NK-92 treated with Interleukin-12 subunit alpha and Interleukin-12 subunit beta, amount 100 ng/mL, for 24 hours (cell line): ENCODE data around the gene GPR161.
"Not testable (repeated sequence)": the region's sequence is repeated elsewhere in the genome, so short reads cannot be mapped to it uniquely, and the experiment has no call there.

Source experiments
- DNase-seq: peaks from one replicate; lab custom pipeline; 2025; lab: John Stamatoyannopoulos, UW

GPR161 gene

DNA sequence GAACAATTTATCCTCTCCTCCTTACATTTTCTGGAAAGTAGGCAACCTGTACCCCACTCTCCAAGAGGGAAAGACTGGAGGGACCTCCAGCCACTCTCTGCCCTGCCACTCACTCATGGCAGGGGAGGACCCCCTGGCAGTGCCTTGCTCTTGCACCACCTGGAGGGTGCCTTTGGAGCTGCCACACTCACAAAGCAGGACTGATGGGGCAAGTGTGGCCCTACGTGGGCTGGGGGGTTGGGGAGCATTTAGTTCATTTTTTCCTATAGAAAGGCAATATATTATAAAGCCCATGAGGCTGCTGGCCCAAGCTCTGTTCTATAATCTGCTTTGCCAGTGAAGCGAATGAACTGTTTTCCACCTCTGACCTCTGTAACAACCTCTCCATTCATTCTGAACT, 50.3 kb downstream of the GPR161 start:
- DNase-seq: no peak

DNA sequence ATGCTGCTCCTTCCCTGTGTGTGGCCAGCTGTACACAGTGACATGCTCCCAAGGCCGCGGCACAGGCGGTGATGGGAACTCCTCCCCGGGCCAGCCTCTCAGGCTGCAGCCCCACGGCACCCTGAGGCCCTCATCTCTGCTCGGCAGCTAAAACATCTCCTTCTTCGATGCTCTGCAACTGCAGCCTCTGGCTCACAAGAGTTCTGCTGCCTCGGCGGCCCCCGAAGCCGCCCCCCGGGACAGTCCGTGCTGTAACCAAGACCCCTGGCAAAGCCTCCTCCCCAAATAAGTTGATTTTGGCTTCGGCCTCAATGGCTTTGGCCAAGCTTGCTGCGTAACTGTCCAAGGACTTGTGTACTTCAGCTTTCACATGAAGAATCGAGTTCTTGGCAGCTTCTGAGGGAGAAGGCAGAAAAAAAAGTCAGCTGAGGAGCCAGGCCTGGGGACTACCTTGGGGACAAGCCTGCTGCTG, 51.3 kb downstream of the GPR161 start:
- DNase-seq: no peak

DNA sequence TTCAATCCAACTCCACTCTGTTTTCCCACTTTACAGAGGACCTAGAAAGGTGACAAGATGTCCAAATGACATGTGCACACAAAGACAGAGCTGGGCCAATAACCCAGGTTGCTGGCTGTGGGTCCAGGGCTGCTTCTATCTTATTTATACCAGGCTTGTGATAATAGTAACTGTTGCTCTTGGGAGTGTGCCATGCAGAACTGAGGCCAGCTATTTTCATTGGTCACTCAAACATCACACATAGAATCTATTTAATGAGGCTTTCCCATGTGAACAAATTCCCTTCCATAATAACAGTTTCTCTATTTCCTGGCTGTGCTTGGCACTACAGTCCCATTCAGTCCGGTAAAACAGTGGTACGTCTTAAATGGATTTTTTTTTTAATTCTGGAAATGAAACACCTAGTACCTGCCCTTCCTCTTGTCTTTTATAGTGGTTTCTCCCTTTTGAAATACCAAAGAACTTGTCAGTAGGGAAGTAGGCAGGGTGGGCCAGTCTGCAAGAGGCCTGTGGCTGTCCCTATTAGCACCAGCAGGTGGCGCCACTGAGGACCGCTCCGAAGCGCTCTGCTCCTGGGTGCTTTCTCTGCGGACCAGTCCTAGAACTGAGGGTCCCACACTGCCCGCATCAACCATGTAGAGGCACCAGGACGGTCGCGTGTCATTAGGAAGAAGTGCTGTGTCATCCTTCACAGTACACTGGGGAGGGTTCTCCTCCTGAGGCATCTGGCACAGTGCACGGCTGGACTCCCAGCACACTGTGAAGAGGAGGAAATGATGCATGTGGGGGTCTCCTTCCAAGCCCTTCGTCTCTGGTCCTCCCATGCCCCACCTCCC, 52.1 kb downstream of the GPR161 start:
- DNase-seq: peak; percentile 18

- no peak for DNase-seq
These were observed 53.0 kb downstream of the GPR161 start for GRCh38 chr1:168083456-168084325.

GRCh38 chr1:168082008-168082876, 54.5 kb downstream of the GPR161 start:
- DNase-seq: peak; percentile 32

DNA sequence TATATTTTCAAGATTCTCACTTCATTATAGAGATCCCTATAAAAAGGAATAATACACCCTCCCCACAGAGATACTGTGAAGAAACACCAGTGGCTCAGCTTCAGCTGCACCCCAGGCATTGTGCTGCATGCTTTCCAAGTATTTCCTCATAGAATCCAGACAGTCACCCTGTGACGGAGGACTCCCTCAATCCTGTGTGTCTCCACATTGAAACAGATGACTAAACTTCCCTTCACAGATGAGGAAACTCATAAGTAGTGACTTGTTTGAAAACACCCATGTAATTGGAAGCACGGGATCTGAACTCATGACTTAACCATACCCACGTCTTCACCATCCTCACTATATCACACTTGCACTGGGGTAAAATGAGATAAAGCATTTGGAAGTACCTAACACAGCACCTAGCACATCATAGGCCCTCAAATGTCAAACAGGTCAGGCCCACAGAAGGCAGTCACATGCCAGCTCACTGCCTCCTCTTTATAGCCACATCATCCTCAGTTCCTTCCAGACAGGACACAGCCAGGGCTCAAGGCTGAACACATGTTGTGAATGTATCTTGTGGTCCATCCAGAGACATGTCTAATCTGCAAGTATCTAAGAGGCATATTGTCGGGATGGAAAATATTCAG, 55.2 kb downstream of the GPR161 start:
- no peak for DNase-seq

- no peak for DNase-seq
These were observed 57.0 kb downstream of the GPR161 start for GRCh38 chr1:168079761-168080160.

GRCh38 chr1:168069384-168069783, 67.3 kb downstream of the GPR161 start:
- DNase-seq: no peak

GRCh38 chr1:168065506-168065905, 71.2 kb downstream of the GPR161 start:
- no peak for DNase-seq

GRCh38 chr1:168064216-168064615, 72.5 kb downstream of the GPR161 start:
- no peak for DNase-seq

- no peak for DNase-seq
These were observed 78.8 kb downstream of the GPR161 start for GRCh38 chr1:168057921-168058320.

GRCh38 chr1:168057355-168057754, 79.4 kb downstream of the GPR161 start:
- no peak for DNase-seq

DNA sequence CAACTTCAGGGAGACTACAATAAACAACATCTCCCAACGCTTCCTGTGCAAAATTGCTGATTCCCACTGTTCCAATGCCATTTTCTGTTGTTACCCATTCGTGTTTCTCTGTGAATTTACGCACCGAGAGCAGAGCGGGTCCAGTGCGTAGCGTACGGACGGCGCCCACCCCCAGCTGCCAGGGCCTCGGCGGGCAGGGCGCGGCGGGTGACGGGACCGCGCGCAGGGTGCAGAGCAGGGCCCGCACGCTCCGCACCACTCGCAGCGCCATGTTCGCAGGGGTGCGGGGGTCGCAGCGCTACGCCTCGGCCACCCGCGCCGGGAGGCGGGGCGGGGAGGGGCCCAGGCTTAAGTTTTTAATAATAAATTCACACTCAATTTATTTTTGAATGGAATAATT, 80.6 kb downstream of the GPR161 start:
- not testable (repeated sequence) for DNase-seq

DNA sequence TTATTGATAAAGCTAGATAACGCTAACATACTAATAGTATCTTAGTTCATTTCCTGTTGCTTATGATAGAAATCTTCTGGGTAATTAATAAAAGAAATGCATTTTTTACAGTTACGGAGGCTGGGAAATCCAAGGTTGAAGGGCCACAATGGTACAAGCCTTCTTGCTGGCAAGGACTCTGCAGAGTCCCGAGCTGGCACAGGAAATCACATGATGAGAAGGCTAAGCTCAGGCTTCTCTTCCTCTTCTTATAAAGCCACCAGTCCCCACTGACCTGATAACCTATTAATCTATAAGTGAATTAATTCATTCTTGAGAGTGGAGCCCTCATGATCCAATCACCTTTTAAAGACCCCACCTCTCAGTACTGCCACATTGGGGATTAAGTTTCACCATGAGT, 82.6 kb downstream of the GPR161 start:
- DNase-seq: no peak

- DNase-seq: no peak
These were observed 83.0 kb downstream of the GPR161 start for GRCh38 chr1:168053681-168054080.

GRCh38 chr1:168050880-168051279, 85.8 kb downstream of the GPR161 start:
- no peak for DNase-seq

DNA sequence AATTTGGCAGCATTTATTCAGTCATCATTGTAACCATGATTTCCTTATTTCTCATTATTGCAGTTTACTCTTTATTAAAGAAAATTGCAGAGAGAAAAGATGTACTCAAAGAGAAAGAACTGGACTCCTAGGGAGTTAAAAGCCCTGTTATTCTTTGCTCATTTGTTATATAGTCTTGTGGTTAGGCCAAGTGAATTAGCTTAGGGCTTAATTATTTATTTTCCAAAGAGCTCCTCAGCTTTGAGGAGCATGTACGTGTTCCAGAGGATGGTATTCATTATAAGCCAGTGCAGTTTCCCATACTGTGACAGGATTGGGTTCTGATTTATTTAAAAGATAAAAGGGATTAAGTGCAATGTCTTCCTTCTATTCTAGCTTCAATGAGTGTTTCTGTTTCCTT, 86.4 kb downstream of the GPR161 start:
- no peak for DNase-seq

GRCh38 chr1:168045311-168045710, 91.4 kb downstream of the GPR161 start:
- DNase-seq: no peak

DNA sequence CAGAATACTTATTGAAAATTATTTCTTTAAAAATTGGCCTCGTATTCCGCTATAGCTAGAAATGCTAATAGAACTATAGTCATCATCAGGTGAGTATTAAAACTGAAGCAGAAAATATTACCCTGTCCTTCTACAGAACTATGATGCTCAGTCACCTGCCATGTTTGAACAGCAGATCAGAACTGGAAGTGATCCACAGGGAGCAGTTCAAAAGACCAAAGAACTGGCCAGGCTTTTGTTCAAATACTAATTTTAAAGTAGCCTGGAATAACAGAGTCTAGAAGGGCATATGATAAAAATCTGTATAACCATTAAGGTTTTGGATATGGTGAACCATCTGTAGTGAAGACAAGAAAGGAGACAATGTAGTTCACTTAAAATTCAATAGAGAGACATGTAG, 94.4 kb downstream of the GPR161 start:
- DNase-seq: no peak

DNA sequence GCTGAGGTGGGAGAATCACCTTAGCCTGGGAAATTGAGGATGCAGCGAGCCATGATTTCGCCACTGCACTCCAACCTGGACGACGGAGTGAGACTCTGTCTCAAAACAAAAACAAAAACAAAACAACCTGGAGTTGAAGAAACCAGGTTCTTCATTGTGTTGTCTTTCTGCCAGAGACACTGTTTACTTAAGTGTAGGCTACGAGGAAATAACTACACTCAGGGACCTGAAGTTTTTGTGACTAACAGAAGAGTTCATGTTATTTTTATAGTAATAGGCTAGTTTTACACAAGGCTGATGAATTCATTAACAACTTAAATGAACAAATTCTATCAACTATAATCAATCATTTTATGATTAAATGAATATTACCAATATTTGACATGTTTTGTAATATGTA, 101.4 kb downstream of the GPR161 start:
- no peak for DNase-seq

DNA sequence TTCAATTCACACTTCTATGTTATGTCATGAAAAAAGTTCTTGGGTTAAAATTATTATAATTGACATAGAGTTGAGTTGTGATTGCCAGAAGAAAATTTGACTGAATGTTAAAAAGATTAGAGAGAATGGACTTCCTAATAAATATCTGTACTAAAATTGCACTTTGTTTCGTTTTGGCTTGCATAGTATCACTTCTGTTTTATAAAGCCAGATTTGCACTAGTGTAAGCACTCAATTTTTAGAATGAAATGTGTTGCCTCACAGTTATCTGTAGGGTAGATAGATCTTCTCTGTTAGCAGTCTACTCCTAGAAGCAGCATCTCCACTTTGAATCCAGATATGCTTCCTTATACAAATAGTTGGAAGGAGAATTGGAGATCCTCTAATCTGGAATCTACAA, 104.7 kb downstream of the GPR161 start:
- no peak for DNase-seq

GRCh38 chr1:168031627-168032026, 105.1 kb downstream of the GPR161 start:
- no peak for DNase-seq
